CD8-positive, alpha-beta memory T cell (primary cell): ENCODE results near the gene C1QC. TPM values are rescaled to one million over a fixed set of nuclear protein-coding genes. Genes with fewer than 3 reads are reported as not detected.

Experiments
- CTCF ChIA-PET: fragments of 350-600 bp; sonication (Branson Sonifier 250); formaldehyde crosslinking; loops from one replicate; lab custom pipeline; 2021; ENCODE audit warnings: antibody characterized with exemption; lab: Charles Lee
- POLR2A ChIA-PET: fragments of 350-600 bp; sonication (Branson Sonifier 250); formaldehyde crosslinking; loops from one replicate; lab custom pipeline; 2021; ENCODE audit warnings: antibody characterized with exemption; lab: Charles Lee
- DNase-seq, 5 donors: peaks; one replicate each; pipeline versions ENCODE4 v3.0.0 to v3.0.0-alpha.2; 2020 to 2022; ENCODE audit warnings: mixed read lengths in 1 of 5
- H3K27ac ChIP-seq: one replicate; pipeline ENCODE4 v1.7.0; 2013; ENCODE audit warnings: low read depth, mild to moderate bottlenecking, low read length, moderate library complexity
- H3K27me3 ChIP-seq: 2 replicates; pipeline ENCODE4 v1.7.0; 2013; ENCODE audit warnings: low read length, mild to moderate bottlenecking; ENCODE audit not compliant: insufficient read depth, poor library complexity, severe bottlenecking
- H3K36me3 ChIP-seq: 2 replicates; pipeline ENCODE4 v1.7.0; 2013; ENCODE audit warnings: mild to moderate bottlenecking, low read length, moderate library complexity; ENCODE audit not compliant: insufficient read depth
- H3K4me1 ChIP-seq: 2 replicates; pipeline ENCODE4 v1.7.0; 2013; ENCODE audit warnings: mild to moderate bottlenecking, low read length, moderate library complexity; ENCODE audit not compliant: insufficient read depth
- H3K4me3 ChIP-seq: 2 replicates; pipeline ENCODE4 v1.7.0; 2013; ENCODE audit warnings: mild to moderate bottlenecking, low read length
- H3K9me3 ChIP-seq: 2 replicates; pipeline ENCODE4 v1.7.0; 2013; ENCODE audit warnings: mild to moderate bottlenecking, low read length
- H3K27ac Mint-ChIP-seq, 8 donors: one replicate each; pipeline ENCODE4 v1.8.0; 2020 to 2021; ENCODE audit warnings: mixed read lengths in 8 of 8, mild to moderate bottlenecking in 6 of 8, inconsistent platforms in 3 of 8, moderate library complexity in 3 of 8
- H3K27me3 Mint-ChIP-seq, 2 donors: one replicate each; pipeline ENCODE4 v1.8.0; 2020 to 2021; ENCODE audit warnings: mixed read lengths in 2 of 2, mild to moderate bottlenecking in 1 of 2, moderate library complexity in 1 of 2
- H3K36me3 Mint-ChIP-seq, 3 donors: one replicate each; pipeline ENCODE4 v1.8.0; 2020 to 2021; ENCODE audit warnings: mixed read lengths in 3 of 3, inconsistent platforms in 1 of 3, mild to moderate bottlenecking in 1 of 3
- H3K4me1 Mint-ChIP-seq, 3 donors: one replicate each; pipeline ENCODE4 v1.8.0; 2020 to 2021; ENCODE audit warnings: mixed read lengths in 3 of 3, inconsistent platforms in 1 of 3, mild to moderate bottlenecking in 1 of 3
- H3K4me3 Mint-ChIP-seq, 7 donors: one replicate each; pipeline ENCODE4 v1.8.0; 2020 to 2021; ENCODE audit warnings: mixed read lengths in 7 of 7, mild to moderate bottlenecking in 6 of 7, moderate library complexity in 4 of 7, inconsistent platforms in 2 of 7
- H3K9me3 Mint-ChIP-seq, 5 donors: one replicate each; pipeline ENCODE4 v1.8.0; 2020 to 2022; ENCODE audit warnings: mixed read lengths in 5 of 5, mild to moderate bottlenecking in 3 of 5, moderate library complexity in 2 of 5, inconsistent platforms in 1 of 5
- polyA plus RNA-seq: library from polyadenylated mRNA; unstranded; fragments of 300-500 nt; fragmentation: Illumina TruSeq; gene quantifications from one replicate; pipeline ENCODE4 v1.2.3, GENCODE V29; 2021
- total RNA-seq, 2 experiments: library from RNA; stranded (reverse); gene quantifications; one replicate each; pipeline ENCODE4 v1.2.3, GENCODE V29; 2021

C1QC gene
- total RNA-seq, result 1 to 10 TPM in 1 of 2 experiments, under 1 TPM in 1; 0.93 to 1.4 TPM
- polyA plus RNA-seq, result not detected

GRCh38 chr1:22643381-22643780, at the start of gene C1QC:
Gene C1QC, plus strand, starts transcription at chr1:22643633. Its CDS starts 391 bp downstream, at chr1:22644024.
- DNase-seq, result no peak
- ChIA-PET CTCF (no interaction called here), POLR2A (no interaction called here)
- Histone ChIP-seq H3K4me3 (no peak within 1 kb of the TSS), H3K27me3 (peaks cover 9% of the 10 kb centered on the region), H3K27ac (no peak within 1 kb of the TSS), H3K36me3 (no peaks in the 10 kb centered on the region), H3K9me3 (no peaks in the 10 kb centered on the region), H3K4me1 (no peaks in the 10 kb centered on the region)
- Mint-ChIP-seq H3K36me3 (no peaks in the 10 kb centered on the region), H3K9me3 (no peaks in the 10 kb centered on the region), H3K4me3 (no peak within 1 kb of the TSS), H3K27me3 (peaks cover 6 to 50% of the 10 kb centered on the region in 2 donors), H3K4me1 (no peaks in the 10 kb centered on the region), H3K27ac (no peak within 1 kb of the TSS)

GRCh38 chr1:22594396-22594795, 49.0 kb upstream of the C1QC start:
- H3K9me3 Mint-ChIP-seq, result peaks cover 0 to 2% (median 0%) of the 10 kb centered on the region in 5 donors
- H3K4me3 Mint-ChIP-seq, result peak overlapping the region in 1 of 7 donors; percentile 6
- CTCF ChIA-PET, result no interaction called here
- H3K27ac Mint-ChIP-seq, result no peak overlapping the region
- no peak for DNase-seq
- Histone ChIP-seq H3K27me3 (no peaks in the 10 kb centered on the region), H3K4me1 (no peaks in the 10 kb centered on the region), H3K9me3 (no peaks in the 10 kb centered on the region), H3K36me3 (no peaks in the 10 kb centered on the region), H3K4me3 (no peak overlapping the region), H3K27ac (no peak overlapping the region)
- peaks cover 15 to 51% of the 10 kb centered on the region in 2 donors for H3K27me3 Mint-ChIP-seq
- POLR2A ChIA-PET, result no interaction called here
- no peaks in the 10 kb centered on the region for H3K36me3 Mint-ChIP-seq
- no peaks in the 10 kb centered on the region for H3K4me1 Mint-ChIP-seq

GRCh38 chr1:22595108-22595507, 48.3 kb upstream of the C1QC start:
- H3K27ac ChIP-seq, result no peak overlapping the region
- no peak for DNase-seq
- Mint-ChIP-seq H3K27me3 (peaks cover 13 to 49% of the 10 kb centered on the region in 2 donors), H3K4me1 (no peaks in the 10 kb centered on the region), H3K4me3 (no peak overlapping the region), H3K9me3 (peaks cover 0 to 2% (median 0%) of the 10 kb centered on the region in 5 donors), H3K27ac (no peak overlapping the region), H3K36me3 (no peaks in the 10 kb centered on the region)
- no peaks in the 10 kb centered on the region for H3K9me3 ChIP-seq
- no peaks in the 10 kb centered on the region for H3K36me3 ChIP-seq
- no peaks in the 10 kb centered on the region for H3K4me1 ChIP-seq
- ChIA-PET CTCF (no interaction called here), POLR2A (no interaction called here)
- H3K4me3 ChIP-seq, result no peak overlapping the region
- H3K27me3 ChIP-seq, result no peaks in the 10 kb centered on the region

- ChIA-PET CTCF (no interaction called here), POLR2A (no interaction called here)
- Mint-ChIP-seq H3K36me3 (no peaks in the 10 kb centered on the region), H3K27me3 (peaks cover 8 to 32% of the 10 kb centered on the region in 2 donors), H3K4me1 (no peaks in the 10 kb centered on the region), H3K9me3 (no peaks in the 10 kb centered on the region), H3K27ac (no peak overlapping the region), H3K4me3 (no peak overlapping the region)
- Histone ChIP-seq H3K27ac (no peak overlapping the region), H3K4me3 (no peak overlapping the region), H3K9me3 (no peaks in the 10 kb centered on the region), H3K36me3 (no peaks in the 10 kb centered on the region), H3K27me3 (no peaks in the 10 kb centered on the region), H3K4me1 (no peaks in the 10 kb centered on the region)
- DNase-seq, result no peak
Observed at GRCh38 chr1:22597301-22597965, 46.0 kb upstream of the C1QC start.

GRCh38 chr1:22597996-22598395, 45.4 kb upstream of the C1QC start:
- H3K27ac Mint-ChIP-seq, result no peak overlapping the region
- no peaks in the 10 kb centered on the region for H3K9me3 Mint-ChIP-seq
- H3K9me3 ChIP-seq, result no peaks in the 10 kb centered on the region
- no peaks in the 10 kb centered on the region for H3K36me3 ChIP-seq
- H3K4me1 ChIP-seq, result no peaks in the 10 kb centered on the region
- peaks cover 12 to 32% of the 10 kb centered on the region in 2 donors for H3K27me3 Mint-ChIP-seq
- no peak overlapping the region for H3K4me3 ChIP-seq
- no peak for DNase-seq
- ChIA-PET POLR2A (no interaction called here), CTCF (no interaction called here)
- H3K27ac ChIP-seq, result no peak overlapping the region
- no peaks in the 10 kb centered on the region for H3K36me3 Mint-ChIP-seq
- no peaks in the 10 kb centered on the region for H3K4me1 Mint-ChIP-seq
- no peaks in the 10 kb centered on the region for H3K27me3 ChIP-seq
- no peak overlapping the region for H3K4me3 Mint-ChIP-seq

- POLR2A ChIA-PET, result no interaction called here
Observed at GRCh38 chr1:22598736-22599135, 44.7 kb upstream of the C1QC start.

GRCh38 chr1:22600071-22600816, 43.2 kb upstream of the C1QC start:
- H3K4me1 Mint-ChIP-seq, result no peaks in the 10 kb centered on the region
- POLR2A ChIA-PET, result no interaction called here
- CTCF ChIA-PET, result no interaction called here
- DNase-seq, result no peak
- peaks cover 16 to 45% of the 10 kb centered on the region in 2 donors for H3K27me3 Mint-ChIP-seq
- H3K36me3 Mint-ChIP-seq, result no peaks in the 10 kb centered on the region
- Histone ChIP-seq H3K27me3 (no peaks in the 10 kb centered on the region), H3K4me3 (no peak overlapping the region), H3K27ac (no peak overlapping the region), H3K4me1 (no peaks in the 10 kb centered on the region), H3K9me3 (no peaks in the 10 kb centered on the region), H3K36me3 (no peaks in the 10 kb centered on the region)
- no peak overlapping the region for H3K4me3 Mint-ChIP-seq
- no peak overlapping the region for H3K27ac Mint-ChIP-seq
- H3K9me3 Mint-ChIP-seq, result no peaks in the 10 kb centered on the region

More at GRCh38 chr1:22598736-22599135, 44.7 kb upstream of the C1QC start:
- no peaks in the 10 kb centered on the region for H3K27me3 ChIP-seq
- H3K27ac Mint-ChIP-seq, result no peak overlapping the region
- DNase-seq, result no peak
- H3K4me3 ChIP-seq, result no peak overlapping the region
- H3K36me3 Mint-ChIP-seq, result no peaks in the 10 kb centered on the region
- peaks cover 16 to 38% of the 10 kb centered on the region in 2 donors for H3K27me3 Mint-ChIP-seq
- CTCF ChIA-PET, result no interaction called here
- H3K4me3 Mint-ChIP-seq, result no peak overlapping the region
- H3K9me3 ChIP-seq, result no peaks in the 10 kb centered on the region
- H3K4me1 ChIP-seq, result no peaks in the 10 kb centered on the region
- no peak overlapping the region for H3K27ac ChIP-seq
- no peaks in the 10 kb centered on the region for H3K9me3 Mint-ChIP-seq
- no peaks in the 10 kb centered on the region for H3K36me3 ChIP-seq
- H3K4me1 Mint-ChIP-seq, result no peaks in the 10 kb centered on the region

- H3K27me3 ChIP-seq, result no peaks in the 10 kb centered on the region
- Mint-ChIP-seq H3K9me3 (no peaks in the 10 kb centered on the region), H3K4me3 (no peak overlapping the region), H3K27ac (no peak overlapping the region), H3K36me3 (no peaks in the 10 kb centered on the region), H3K4me1 (no peaks in the 10 kb centered on the region), H3K27me3 (peaks cover 16 to 42% of the 10 kb centered on the region in 2 donors)
- H3K9me3 ChIP-seq, result no peaks in the 10 kb centered on the region
- no peaks in the 10 kb centered on the region for H3K36me3 ChIP-seq
- no peaks in the 10 kb centered on the region for H3K4me1 ChIP-seq
- no peak for DNase-seq
- H3K27ac ChIP-seq, result no peak overlapping the region
- no peak overlapping the region for H3K4me3 ChIP-seq
- ChIA-PET CTCF (no interaction called here), POLR2A (no interaction called here)
Observed at GRCh38 chr1:22600817-22601605, 42.4 kb upstream of the C1QC start.
